GM18499 (cell line): ENCODE data around the gene MAN1A2.
A peak's percentile ranks its signal among the peaks of the same experiment; 100 is the strongest.

ENCODE experiments used
- ATAC-seq: cut with Tn5 transposase; IDR thresholded peaks from one replicate; pipeline ENCODE4 v1.9.1; 2021; ENCODE audit warnings: moderate number of reproducible peaks; ENCODE audit not compliant: insufficient read depth, unreplicated experiment

The MAN1A2 gene

DNA sequence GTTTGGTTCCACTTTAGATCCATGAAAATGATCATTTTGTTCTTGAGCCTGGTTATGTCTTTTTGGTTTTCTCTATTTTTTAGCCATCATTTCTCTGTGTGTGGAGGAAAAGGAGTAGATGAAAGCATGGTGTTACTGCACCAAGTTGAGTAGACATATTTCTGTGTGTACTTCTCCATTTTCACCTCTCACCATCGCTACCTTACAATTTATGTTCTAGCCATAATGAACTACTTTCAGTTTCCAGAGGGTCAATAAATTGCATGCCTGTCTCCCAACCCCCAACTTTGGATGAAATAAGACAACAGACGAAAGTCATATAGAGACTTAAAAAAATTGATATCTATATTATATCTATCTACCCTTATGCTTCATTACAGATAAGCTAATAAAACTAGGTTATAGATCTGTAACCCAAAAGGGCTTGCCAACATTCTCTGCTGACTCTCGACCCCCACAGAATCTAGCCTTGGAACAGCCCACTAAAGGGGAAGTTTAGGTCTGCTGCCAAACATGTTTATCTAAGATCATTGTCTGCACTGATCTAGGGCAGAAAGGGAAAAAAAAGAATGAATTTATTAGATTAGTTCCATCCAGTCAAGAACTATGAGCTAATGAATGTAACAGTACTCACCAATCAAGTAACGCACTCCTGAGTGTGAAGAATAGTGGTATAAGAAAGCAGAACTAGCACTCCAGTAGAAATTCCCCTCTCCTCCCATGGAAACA, 7.5 kb upstream of the MAN1A2 start:
- no peak for ATAC-seq

DNA sequence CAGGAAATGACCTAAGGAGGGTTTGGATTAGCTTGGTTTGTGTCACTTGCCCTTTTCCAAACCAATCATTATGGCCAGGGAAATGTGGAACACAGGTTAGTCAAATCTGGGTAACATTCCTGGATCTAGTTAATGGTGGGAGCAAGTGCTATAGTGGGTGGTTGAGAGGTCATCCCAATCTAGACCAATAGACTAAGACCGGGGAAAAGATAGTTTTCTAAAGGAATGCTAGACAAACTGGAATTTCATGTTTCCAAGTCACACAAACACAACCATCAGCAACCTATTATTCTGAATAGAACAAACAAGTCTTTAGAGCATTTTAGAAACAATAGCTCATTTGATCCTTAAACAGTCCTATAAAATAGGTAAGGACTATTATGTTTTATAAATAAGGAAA, 4.3 kb upstream of the MAN1A2 start:
- ATAC-seq, result no peak

DNA sequence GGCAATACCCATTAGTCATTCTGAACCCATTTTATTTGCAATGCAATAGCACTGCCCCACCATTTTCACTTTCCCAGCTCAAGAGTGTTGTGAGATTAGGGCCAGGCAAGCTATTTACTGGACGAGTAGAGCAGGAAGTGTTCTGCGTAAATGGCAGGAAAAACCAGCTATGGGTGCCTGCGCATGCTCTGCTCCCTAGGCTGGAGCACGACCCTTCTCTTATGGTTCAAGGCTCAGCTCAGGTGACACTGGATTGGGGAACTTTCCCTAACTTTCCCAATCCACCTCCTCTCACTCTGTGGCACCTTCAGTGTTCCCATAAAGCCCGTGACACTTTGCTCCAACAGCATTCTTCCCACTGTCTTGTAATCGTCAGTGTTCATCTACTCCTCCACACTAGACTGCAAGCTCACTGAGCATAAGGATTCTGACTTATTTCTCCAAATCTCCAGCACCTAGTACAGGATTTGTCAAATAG, 3.6 kb upstream of the MAN1A2 start:
- no peak for ATAC-seq

DNA sequence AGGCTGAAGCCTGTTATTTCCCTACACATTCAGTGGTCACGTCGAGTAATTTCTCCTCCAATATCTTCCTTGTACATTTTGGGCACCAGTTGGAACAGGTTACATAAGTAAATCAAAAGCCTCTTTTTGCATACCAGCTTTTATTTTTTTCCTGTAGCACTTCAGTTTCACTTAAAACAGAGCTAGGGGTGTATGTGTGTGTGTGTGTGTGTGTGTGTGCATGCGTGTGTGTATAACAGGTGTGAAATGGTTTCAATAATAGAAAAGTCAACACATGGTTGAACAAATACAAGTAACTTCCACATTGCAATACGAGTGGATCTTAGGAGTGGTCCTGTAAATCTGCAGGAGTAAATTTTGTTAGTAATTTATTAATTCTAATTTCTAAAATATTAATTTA, 3.0 kb upstream of the MAN1A2 start:
- ATAC-seq, result no peak

DNA sequence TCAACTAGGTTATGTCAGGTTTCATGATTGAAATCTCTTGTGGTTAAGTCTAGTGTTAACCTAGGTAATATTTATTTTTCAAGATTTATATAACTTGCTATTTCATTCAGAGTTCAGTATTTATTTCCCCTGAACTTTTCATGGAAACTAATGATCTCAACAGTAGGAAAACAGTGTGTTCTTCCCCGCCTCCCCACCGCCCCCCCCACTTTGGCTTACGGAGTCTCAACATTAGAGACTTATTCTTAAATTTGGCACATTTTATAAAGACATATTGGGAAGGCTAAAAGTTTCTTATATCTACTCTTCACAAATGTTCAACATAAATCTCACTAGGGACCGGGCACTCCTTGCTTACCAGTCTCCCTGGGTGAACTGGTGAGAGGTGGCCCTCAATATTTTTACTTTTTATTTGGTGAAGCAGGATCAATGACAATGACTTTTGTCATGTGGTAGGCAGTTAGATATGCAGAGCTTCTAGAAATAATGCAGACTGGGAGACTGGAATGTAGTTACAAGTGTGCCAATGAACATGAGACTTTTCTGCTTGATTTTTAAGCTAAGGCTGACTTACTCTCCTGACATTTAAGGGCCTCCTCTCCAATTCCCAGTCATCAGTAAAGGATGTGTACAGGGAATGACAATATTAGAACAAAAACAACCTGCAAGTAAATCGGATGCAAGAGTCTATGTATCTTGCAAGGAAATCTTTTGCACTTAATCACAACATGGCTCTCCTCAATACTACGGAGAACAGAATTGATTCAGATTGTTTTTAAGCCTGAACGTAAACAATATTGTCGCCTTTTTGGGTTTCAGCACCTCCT, 1.7 kb upstream of the MAN1A2 start:
- no peak for ATAC-seq

DNA sequence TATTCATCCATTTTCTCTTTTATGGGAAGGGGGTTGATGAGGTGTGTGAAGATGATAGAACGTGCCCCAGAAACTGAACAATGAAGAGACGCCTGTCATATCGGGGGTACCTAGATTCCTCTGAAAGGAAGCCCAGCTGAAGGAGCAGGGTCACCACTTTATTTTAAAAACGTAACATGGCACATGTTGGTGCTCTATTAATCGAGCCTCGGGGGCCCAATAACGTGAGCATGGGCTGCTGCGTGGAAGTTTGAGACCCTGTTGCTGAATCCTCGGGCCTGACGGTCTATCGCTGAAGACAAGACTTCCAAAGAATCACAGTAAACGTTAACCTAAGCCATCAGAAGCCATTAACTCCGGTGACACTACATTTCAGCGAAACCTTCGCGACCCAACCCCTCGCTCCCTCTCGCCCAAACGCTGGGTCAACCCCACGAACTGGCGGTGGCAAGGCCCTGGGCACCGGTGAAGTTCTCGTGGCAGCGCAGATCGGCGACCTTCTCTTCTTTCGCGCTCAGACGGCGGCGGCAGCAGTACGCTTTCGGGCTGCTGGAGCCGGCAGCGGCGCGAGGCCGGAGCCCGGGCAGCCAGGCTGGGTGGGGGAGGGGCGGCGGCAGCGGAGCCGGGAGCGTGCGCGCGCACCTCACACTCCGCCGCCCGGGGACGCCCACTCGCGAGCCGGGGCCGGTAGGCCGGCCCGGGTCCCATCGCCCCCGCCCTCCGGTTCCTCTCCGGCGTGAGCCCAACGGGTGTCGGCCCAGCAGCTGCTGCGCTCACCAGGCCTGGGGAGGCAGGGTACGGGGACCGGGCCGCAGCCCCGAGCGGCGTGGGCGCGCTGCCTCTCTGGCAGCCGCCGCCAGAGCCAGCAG, 838 bp upstream of the MAN1A2 start:
- peak; percentile 27 for ATAC-seq

DNA sequence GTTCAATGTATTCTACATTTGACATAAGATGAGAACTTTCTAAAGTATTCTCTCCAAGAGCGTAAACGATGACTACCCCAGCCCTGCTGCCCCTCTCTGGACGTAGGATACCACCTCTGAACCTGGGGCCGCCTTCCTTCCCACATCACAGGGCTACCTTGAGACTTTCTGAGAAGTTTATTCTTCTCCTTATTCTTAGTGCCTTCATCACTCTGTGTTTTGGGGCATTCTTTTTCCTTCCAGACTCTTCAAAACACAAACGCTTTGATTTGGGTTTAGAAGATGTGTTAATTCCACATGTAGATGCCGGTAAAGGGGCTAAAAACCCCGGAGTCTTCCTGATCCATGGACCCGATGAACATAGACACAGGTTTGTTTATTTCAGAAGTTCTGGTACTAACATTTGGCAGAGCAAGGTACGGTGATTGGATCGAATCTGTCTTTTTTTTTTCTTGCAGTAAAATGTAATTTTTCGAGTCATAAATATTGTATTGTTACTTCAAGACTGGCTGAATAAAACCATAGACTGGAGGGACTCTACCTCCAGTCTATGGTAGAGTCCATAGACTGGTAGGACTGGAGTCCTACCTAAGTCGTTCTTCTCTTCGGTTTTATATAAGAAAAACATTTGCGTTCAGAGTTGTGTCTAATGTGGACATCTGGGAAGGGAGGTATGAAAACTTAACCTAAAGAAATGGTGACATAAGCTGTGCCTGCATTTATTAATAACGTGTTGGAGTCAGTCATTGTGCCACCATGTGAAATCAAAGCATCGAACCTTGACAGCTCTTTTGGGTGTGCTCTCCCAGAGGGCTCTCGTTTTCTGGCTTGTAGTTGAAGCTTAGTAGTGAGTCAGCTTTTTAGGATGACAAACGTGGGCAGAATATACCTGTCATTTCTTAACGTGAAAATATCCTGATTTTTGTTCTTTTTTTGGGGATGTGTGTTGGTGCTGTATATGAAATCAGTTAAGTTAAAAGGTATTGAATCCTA, 1.2 kb downstream of the MAN1A2 start:
- no peak for ATAC-seq

DNA sequence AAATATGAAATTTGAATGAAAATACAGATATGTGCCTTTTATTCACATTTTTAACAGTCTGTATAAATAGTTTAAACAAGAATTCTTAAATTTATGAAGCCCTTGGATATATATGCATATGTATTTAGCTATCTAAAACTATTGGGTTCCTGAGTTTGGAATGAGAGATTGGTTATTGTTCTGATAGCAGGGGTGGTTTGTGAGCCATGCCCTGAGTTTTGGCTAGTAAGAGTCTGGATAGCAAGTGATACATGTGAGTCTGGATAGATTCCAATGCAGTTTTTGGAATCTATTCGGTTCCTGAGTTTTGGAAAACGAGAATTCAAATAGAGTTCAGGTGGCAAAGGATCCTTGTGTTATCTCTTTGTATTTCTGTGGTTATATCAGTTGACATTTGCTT, 2.8 kb downstream of the MAN1A2 start:
- ATAC-seq, result no peak

DNA sequence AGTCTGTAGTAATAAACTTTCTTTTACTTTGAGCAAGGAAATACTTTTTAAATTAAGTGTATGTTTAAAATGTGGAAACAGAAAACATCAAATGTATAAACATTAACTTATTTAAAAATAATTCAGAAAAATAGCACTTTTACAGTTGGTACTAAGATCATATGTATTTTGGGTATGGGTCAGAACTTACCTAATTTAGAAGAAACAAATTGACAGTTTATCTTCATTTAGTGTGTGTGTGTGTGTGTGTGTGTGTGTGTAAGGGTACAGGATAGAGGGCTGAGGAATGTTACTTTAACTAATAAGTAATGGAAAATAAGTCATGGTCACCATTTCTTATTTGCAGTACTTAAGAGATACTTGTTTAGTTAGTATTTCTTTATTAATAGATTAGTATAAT, 3.3 kb downstream of the MAN1A2 start:
- no peak for ATAC-seq

DNA sequence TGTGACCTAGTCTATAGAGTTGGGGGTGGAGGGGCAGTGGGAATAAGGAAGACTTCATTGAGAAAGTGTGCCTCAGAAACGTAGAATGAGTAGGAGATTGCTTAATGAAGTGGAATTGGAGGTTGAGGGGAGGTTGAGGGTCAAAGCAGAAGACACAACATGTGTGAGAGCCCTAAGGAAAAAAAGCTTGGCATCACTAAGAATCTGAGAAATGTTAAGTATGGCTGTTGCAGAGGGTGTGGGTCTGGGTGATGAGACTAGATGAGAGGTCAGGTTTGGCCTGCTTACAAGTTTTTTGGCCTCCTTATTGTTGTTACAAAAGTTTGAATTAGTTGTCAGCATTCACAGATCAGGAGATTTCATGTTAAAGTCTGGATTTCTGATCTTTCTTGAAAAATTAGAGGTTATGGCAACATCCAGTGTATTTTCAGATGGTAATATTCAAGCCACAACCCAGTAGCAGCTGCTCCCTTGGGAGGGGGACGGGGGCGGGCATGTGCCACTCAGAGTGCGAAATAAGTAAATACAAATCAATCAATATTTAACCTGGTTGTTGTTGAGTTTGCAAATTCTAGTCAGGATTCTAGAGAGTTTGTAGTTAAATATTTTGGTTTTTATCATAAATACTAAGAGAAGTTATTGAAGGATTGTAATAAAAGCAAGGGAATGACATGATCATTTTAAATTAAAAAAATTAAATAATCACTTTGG, 4.3 kb downstream of the MAN1A2 start:
- ATAC-seq, result no peak

DNA sequence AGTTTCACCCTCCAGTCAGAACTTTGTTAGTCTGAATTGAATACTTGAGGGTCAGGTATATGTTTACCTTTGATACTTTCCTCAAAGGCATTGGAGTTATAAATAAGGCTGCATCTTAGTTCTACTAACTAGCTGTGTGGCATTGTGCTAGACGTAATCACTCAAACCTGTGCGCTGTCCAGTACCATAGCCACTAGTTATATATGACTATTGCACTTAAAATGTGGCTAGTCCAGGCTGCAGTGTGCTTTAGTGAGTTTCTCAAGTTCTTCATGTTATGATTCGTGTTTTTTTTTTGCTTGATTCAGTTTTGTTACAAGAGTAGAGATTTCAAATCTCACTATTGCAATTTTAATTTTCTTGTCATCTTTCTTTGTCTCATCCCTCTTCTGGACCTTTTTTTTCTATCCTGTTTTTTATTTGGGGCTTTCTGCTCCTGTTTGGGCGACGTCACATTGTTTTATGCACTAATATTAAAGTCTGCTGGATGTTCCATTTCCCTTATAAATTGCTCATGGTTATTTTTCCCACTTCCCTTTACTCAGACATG, 5.7 kb downstream of the MAN1A2 start:
- ATAC-seq, result no peak

DNA sequence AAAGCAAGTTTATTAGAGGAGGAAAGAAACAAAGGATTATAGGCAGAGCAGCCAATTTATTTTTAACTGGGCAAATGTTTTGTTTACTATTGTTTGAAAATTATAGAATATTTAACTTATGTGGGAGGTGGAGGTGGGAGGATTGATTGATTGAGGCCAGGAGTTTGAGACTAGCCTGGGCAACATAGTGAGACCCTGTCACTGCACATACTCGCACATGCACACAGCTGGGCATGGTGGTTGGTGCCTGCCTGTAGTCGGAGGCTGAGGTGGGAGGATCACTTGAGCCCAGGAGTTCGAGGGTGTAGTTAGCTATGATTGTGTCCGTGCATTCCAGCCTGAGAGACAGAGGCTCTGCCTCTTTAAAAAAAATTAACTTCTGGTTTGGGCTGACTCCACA, 6.7 kb downstream of the MAN1A2 start:
- no peak for ATAC-seq

DNA sequence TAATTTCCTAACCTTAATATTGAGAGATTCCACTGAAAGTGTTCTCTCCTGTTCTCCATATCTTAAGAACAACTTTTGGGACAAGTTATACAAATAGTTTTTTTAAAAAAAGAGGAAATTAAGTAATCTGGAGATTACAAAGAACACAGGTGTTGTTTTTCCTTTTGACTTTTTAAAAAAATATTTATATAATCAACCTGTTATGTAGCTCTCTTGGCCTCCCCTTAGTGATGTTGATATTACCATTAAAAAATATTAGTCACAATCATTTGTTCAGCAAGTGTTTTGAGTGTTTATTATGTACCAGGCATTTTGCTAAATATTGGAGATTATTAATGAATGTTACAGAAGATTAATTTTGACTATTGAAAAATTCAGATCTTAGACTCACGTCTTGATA, 8.1 kb downstream of the MAN1A2 start:
- no peak for ATAC-seq

DNA sequence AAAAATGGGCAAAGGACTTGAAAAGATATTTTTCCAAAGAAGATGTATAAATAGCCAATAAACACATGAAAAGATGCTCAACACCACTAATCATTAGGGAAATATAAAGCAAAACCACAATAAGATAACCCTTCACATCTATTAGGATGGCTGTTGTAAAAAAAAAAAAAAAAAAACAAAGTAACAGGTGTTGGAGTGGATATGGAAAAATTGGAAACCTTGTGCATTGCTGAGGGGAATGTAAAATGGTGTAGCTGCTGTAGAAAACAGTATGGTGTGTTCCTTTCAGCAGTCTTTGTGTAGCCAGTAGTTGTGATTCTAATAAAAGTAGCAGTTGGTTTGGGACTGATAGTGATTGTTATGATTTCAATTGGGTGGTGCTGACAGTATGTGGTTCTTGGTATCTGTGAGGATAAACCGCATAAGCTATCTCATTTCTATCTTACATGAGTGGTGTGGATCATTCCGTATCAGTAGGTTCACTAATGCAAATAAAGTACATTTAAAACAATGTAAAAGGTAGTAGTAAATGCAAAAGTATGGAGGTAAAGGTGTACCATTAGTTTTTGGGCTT, 19.9 kb downstream of the MAN1A2 start:
- ATAC-seq, result no peak

DNA sequence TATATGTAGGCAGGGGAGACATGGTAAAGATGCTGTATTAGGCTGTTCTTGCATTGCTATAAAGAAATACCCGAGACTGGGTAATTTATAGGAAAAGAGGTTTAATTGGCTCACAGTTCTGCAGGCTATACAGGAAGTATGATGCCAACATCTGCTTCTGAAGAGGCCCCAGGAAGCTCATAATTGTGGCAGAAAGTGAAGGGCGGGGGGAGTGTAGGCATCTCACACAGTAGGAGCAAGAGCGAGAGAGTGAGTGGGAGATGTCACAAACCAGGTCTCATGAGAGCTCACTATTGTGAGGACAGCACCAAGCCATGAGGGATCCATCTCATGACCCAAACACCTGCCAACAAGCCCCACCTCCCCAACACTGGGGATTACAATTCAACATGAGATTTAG, 21.1 kb downstream of the MAN1A2 start:
- no peak for ATAC-seq

DNA sequence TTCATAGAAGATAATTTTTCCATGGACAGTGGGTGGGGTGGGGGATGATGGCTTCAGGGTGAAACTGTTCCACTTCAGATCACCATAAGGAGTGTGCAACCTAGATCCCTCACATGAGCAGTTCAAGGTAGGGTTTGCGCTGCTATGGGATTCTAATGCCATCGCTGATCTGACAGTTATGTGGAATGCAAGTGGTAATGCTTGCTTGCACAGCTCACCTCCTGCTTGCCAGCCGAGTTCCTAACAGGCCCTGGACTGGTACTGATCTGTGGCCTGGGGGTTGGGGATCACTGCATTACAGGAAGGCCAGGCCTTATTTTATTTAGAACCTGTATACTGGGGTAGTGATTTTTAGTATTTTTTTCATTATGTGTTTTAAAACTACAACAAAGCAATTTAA, 22.0 kb downstream of the MAN1A2 start:
- ATAC-seq, result no peak

DNA sequence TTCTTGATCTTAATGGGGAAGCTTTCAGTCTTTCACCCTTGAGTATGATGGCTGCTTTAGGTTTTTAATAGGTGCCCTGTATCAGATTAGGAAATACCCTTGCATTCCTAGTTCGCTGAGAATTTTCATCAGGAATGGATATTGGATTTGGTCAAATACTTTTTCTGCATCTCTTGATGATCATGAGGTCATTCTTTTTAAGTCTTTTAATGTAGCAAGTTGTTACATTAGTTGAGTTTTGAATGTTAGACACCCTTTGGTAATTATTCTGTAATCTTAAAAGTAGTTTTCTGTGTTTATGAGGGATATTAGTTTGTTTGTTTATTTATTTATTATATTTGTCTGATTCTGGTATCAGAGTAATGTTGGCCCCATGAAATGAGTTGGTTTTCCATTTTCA, 22.5 kb downstream of the MAN1A2 start:
- no peak for ATAC-seq

DNA sequence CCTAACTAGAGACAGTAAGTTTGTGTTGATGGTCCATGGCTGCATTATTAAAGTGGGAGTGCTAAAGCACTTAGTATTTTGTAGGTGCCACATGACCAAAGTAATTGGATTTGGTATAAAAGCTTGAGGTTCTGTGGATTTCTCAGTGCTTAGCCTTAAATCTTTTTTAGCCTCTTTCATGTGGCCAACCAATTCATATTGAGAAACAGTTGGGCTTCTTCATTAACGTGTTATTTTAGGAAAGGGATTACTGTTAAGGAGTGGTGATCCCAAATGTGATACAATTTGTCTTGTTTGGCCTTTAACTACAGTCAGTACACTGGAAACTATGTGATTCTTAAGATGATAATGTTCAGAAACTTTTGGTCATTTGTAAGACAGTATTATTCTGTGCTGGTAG, 25.5 kb downstream of the MAN1A2 start:
- no peak for ATAC-seq
